H1 (cell line): Measurements from ENCODE around the gene SLC39A13. TPM values are rescaled to one million over a fixed set of nuclear protein-coding genes. Genes with fewer than 3 reads are reported as not detected.

Source experiments
- BRCA1 ChIP-seq: IDR thresholded peaks from 2 replicates; pipeline ENCODE4 v1.6.1; 2012; ENCODE audit warnings: low read depth, low read length, improper control_type of control experiment
- CEBPB ChIP-seq: IDR thresholded peaks from 2 replicates; pipeline ENCODE4 v1.6.1; 2012; ENCODE audit warnings: low read depth, low read length
- FOSL1 ChIP-seq: IDR thresholded peaks from 2 replicates; pipeline ENCODE4 v1.6.1; 2011; ENCODE audit warnings: mild to moderate bottlenecking, low read depth, low read length, moderate library complexity; ENCODE audit not compliant: insufficient read depth
- GABPA ChIP-seq: IDR thresholded peaks from 2 replicates; pipeline ENCODE4 v1.6.1; 2011; ENCODE audit warnings: mild to moderate bottlenecking, low read length, moderate library complexity, borderline replicate concordance; ENCODE audit not compliant: insufficient read depth
- POU5F1 ChIP-seq: IDR thresholded peaks from 2 replicates; pipeline ENCODE4 v1.6.1; 2011; ENCODE audit warnings: low read depth, mild to moderate bottlenecking, low read length, moderate library complexity
- RAD21 ChIP-seq, 2 experiments: IDR thresholded peaks in 1 of 2; conservative IDR thresholded peaks in 1 of 2; 2 replicates each; pipeline ENCODE4 v1.6.1; 2011; ENCODE audit warnings: low read depth in 2 of 2, low read length in 2 of 2, improper control_type of control experiment in 1 of 2, inconsistent platforms in 1 of 2, mild to moderate bottlenecking in 1 of 2, moderate library complexity in 1 of 2
- RBBP5 ChIP-seq: IDR thresholded peaks from 2 replicates; pipeline ENCODE4 v1.7.1; 2012; ENCODE audit warnings: low read depth, mild to moderate bottlenecking, inconsistent platforms, low read length, moderate library complexity, borderline replicate concordance
- RFX5 ChIP-seq: IDR thresholded peaks from 2 replicates; pipeline ENCODE4 v1.6.1; 2011; ENCODE audit warnings: low read depth, low read length, improper control_type of control experiment, borderline replicate concordance
- RNF2 ChIP-seq: fragments of 200-900, 300-1000 bp; sonication (generic); IDR thresholded peaks from 2 replicates; pipeline ENCODE4 v1.7.1; 2016; ENCODE audit warnings: borderline replicate concordance, low read depth, mild to moderate bottlenecking, antibody characterized with exemption, low read length; ENCODE audit not compliant: poor library complexity, severe bottlenecking; ENCODE audit errors: missing control alignments
- SIN3A ChIP-seq, 2 experiments: IDR thresholded peaks in 1 of 2; conservative IDR thresholded peaks in 1 of 2; 2 replicates each; pipeline ENCODE4 v1.6.1; 2011 to 2012; ENCODE audit warnings: low read length in 2 of 2, improper control_type of control experiment in 1 of 2, low read depth in 1 of 2, mild to moderate bottlenecking in 1 of 2
- TAF1 ChIP-seq: IDR thresholded peaks from 2 replicates; pipeline ENCODE4 v1.6.1; 2011; ENCODE audit warnings: mild to moderate bottlenecking, low read depth, low read length
- YY1 ChIP-seq: IDR thresholded peaks from 2 replicates; pipeline ENCODE4 v1.6.1; 2011; ENCODE audit warnings: low read depth, mild to moderate bottlenecking, low read length
- ZNF274 ChIP-seq: IDR thresholded peaks from 2 replicates; pipeline ENCODE4 v1.7.0; 2012; ENCODE audit warnings: low read length, borderline replicate concordance; ENCODE audit errors: extremely low read depth
- polyA plus RNA-seq, 7 experiments: library from polyadenylated mRNA; depleted of rRNA in 3 of 7; stranded (reverse) in 5 of 7; unstranded in 2 of 7; fragments of >200 nt in 5 of 7; fragments of 200-250 nt in 2 of 7; gene quantifications; 1 replicate in 5 of 7; 2 replicates in 1 of 7; 4 replicates in 1 of 7; pipeline versions ENCODE4 v1.2.1 to v1.2.3, GENCODE V29; 2011 to 2013; ENCODE audit warnings: missing spikeins in 2 of 7, mixed read lengths in 2 of 7
- total RNA-seq: library from RNA; stranded (reverse); fragmentation: NEBNext Ultra II Directional; extraction: Animal tissue kit (Norgen Biotek cat#: 25700); gene quantifications from 2 replicates; pipeline ENCODE4 v1.2.1, GENCODE V29; 2021

The SLC39A13 gene
- total and polyA plus RNA-seq, 2 of the 8 experiments (the other 6 are each of a cell fraction or from before 2014, with no cell fraction given): 23.2 to 30.0 TPM

GRCh38 chr11:47411884-47412746, 3.7 kb downstream of the SLC39A13 start (continued):
- TF ChIP-seq POU5F1 (no peak), TAF1 (no peak), ZNF274 (no peak), YY1 (peak; percentile 38; the same call in 1 of the 2 replicates), RFX5 (no peak), RAD21 (IDR thresholded peaks at IDR 0.05 in 1 of 2, conservative IDR thresholded peaks at IDR 0.05 in 1 of 2; ENCODE audit: low read depth in 2 of 2, low read length in 2 of 2) (peak; percentile 65 to 79), RNF2 (no peak), BRCA1 (no peak), CEBPB (no peak), RBBP5 (no peak), FOSL1 (no peak), GABPA (peak; percentile 53; the same call in 1 of the 2 replicates), SIN3A (conservative IDR thresholded peaks at IDR 0.05 in 1 of 2, IDR thresholded peaks at IDR 0.05 in 1 of 2; ENCODE audit: low read depth in 1 of 2, low read length in 2 of 2) (no peak)
